ENCODE data around the gene SEMA4A.
"Not testable (repeated sequence)": the region's sequence is repeated elsewhere in the genome, so short reads cannot be mapped to it uniquely, and the experiment has no call there.

SEMA4A gene

GRCh38 chr1:156162430-156163037 is 9.1 kb downstream of the SEMA4A start:
- DNase-seq = no peak

GRCh38 chr1:156163712-156164111 is 10.3 kb downstream of the SEMA4A start:
- no peak for DNase-seq

GRCh38 chr1:156164125-156164831 is 10.9 kb downstream of the SEMA4A start:
- no peak for DNase-seq

- DNase-seq = no peak
Observed at GRCh38 chr1:156165083-156165482, 11.7 kb downstream of the SEMA4A start.

- no peak for DNase-seq
Observed at GRCh38 chr1:156167536-156167935, 14.2 kb downstream of the SEMA4A start.

DNA sequence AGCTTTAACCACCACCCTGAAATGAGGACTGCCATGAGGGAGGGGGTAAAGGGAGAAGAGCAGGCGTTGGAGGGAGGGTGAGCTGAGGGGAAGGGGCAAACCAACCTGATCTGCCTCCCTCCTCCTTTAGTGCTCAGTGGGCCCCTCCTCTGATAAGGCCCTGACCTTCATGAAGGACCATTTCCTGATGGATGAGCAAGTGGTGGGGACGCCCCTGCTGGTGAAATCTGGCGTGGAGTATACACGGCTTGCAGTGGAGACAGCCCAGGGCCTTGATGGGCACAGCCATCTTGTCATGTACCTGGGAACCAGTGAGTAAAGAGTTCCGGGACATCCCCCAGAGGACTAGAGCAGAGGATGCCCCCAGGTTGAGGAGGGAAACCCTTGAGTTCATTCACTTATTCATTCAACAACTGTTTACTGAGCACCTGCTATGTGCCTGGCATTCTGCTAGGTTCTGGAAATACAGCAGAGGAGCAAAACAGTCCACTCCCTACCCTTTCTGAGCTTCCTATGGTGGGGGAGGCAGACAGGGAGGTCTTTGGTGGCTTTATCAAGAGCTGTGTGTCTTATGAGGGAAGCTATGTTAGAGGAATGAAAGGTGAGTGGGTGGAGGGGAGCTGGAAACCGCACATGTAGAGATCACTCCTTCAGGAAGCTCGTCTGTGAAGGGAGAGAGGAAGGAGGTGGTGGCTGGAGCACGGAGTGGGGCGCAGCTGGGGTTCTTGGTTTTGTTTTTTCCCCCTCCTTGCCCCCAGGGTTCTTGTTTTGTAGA is 19.5 kb downstream of the SEMA4A start:
- DNase-seq = no peak

DNA sequence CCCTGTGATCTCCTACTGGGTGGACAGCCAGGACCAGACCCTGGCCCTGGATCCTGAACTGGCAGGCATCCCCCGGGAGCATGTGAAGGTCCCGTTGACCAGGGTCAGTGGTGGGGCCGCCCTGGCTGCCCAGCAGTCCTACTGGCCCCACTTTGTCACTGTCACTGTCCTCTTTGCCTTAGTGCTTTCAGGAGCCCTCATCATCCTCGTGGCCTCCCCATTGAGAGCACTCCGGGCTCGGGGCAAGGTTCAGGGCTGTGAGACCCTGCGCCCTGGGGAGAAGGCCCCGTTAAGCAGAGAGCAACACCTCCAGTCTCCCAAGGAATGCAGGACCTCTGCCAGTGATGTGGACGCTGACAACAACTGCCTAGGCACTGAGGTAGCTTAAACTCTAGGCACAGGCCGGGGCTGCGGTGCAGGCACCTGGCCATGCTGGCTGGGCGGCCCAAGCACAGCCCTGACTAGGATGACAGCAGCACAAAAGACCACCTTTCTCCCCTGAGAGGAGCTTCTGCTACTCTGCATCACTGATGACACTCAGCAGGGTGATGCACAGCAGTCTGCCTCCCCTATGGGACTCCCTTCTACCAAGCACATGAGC is 23.3 kb downstream of the SEMA4A start:
- no peak for DNase-seq

DNA sequence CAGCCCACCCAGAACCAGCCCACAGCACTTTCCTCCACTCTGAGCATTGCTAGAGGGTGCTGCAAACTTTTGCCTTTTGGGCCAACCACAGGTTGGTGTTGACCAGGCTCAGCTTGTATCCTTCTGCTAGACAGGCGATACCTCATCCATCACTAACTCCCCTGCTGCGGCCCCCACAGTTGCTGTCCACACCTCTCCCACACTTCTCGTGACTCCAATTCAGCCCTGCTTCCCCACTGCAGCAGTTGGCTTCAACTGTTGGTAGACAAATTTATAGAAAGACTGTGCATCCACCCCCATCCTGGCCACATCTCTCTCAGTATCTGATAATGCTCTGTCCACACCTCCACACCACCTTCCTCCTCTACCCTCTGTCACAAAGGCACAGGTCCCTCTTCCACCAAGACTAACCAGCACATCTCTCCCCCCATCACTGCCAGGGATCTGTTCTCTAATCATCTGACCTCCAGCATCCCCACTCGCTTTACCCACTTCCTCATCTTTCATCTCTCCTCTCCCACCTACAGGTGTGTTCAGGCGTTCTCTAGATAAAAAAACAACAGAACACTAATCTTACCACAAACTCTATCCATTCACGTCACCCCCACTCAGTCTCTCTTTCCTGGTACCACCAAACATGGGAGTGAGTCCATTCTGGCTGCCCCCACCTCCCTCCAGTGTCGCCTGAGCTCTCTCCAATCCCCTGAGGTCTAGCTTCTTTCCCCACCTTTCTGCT is 24.7 kb downstream of the SEMA4A start:
- no peak for DNase-seq

- no peak for DNase-seq
Observed at GRCh38 chr1:156180471-156180870, 27.1 kb downstream of the SEMA4A start.

- not testable (repeated sequence) for DNase-seq
Observed at GRCh38 chr1:156181391-156181924, 28.1 kb downstream of the SEMA4A start.

DNA sequence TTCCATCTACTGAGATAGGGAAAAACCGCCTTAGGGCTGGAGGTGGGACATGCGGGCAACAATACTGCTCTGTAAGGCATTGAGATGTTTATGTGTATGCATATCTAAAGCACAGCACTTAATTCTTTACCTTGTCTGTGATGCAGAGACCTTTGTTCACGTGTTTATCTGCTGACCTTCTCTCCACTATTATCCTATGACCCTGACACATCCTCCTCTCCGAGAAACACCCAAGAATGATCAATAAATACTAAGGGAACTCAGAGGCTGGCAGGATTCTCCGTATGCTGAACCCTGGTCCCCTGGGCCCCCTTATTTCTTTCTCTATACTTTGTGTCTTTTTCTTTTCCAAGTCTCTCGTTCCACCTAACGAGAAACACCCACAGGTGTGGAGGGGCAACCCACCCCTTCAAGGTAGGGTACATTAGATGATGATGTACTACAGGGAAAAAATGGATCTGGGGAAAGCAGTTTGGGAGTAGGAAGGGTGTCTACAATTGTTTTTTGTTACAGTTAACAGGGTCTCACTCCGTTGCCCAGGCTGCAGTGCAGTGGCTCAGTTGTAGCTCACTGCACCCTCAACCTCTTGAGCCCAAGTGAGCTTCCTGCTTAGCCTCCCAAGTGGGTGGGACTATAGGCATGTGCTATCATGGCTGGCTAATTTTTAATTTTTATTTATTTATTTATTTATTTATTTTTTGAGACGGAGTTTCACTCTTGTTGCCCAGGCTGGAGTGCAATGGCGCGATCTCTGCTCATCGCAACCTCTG is 28.8 kb downstream of the SEMA4A start:
- not testable (repeated sequence) for DNase-seq

DNA sequence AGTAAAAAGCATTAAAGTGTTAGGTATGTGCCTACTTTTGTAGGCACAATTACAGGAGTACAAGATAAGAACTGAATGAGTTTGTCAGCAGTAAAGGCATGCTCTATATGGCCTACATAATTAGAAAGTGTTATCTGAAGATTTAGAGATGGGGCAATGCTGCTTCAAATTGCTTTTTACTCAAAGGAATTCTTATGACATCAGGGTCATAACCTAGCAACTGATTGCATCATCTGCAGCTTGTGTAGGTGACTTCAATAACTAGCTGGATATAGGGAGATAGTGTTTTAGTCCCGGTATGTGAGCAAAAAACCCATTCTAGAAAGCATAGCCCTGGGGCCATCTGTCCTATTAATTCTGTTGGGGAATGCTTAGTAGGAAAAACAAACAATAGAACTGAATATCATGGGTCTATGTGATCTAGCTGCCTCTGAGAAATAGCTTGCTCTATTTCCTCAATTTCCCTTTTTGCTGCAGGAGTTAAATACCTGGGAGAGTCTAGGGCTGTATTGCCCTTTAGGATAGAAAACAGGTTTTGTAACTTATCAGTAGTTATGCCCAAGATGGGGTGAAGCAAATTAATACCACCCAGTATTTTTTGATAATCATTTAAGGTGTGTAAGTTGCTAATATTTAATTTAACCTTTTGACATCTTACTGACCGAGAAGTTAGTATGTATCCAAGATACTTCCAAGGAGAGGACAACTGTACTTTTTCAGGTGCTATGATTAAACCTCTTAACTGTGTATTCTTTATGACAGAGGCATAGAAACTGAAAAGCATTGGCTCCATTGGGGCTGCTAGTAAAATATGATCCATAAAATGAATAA is 33.2 kb downstream of the SEMA4A start:
- not testable (repeated sequence) for DNase-seq

DNA sequence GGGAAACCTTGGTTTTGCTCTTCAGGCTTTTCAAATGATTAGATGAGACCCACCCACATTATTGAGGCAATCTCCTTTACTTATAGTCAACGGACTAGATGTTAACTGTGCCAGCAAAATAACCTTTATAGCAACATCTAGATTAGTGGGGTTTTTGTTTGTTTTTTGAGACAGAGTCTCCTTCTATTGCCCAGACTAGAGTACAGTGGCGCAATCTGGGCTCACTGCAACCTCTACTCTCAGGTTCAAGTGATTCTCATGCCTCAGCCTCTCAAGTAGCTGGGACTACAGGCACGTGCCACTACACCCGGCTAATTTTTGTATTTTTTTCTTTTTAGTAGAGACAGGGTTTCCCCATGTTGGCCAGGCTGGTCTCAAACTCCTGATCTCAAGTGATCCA is 36.9 kb downstream of the SEMA4A start:
- DNase-seq = not testable (repeated sequence)

- no peak for DNase-seq
Observed at GRCh38 chr1:156191292-156191964, 38.0 kb downstream of the SEMA4A start.

DNA sequence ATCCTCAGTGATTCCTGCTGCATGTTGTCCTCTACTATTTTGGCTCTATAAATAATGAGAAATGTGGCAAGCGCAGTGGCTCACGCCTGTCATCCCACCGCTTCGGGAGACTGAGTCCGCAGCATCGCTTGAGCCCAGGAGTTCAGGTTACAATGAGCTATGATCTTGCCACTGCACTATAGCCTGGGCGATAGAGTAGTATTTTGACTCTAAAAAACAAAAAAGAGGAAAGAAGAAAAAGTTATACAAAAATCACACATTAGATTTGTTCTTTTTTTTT is 39.8 kb downstream of the SEMA4A start:
- no peak for DNase-seq

DNA sequence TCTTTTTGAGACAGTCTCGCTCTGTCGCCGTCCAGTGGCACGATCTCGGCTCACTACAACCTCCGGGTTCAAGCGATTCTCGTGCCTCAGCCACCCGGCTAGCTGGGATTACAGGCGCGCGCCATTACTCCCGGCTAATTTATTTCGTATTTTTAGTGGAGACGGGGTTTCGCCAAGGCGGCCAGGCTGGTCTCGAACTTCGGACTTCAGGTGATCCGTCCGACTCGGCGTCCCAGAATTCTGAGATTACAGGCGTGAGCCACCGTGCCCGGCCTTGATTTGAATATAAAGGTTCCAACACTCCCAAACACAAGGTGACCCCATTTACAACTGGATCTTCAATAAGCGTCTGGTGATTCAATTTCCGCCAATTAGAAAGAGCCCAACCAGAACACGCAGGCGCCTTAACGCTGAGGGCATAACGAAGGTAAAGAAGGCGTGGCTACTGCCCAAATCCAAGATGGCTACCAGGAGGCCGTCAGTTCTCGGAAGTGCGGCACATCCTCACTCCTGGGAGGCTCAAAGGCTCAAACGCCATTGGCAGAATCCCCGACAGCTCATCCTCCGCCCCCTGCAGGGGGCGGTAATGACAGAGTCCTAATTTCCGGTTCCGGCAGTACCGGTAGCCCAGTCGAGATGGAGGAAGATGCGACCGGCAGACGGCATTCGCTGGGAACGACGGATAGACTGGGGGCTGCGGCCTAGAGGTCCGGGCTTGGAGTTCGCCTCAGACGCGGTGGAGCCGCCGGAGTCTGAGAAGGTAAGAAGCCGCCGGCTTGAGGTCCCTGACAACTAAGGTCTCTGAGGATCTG is 40.3 kb downstream of the SEMA4A start, which contains the start of gene SLC25A44:
SLC25A44 (plus strand) TSS at position 617 of the 812 bp plus-strand sequence. CDS start 5,744 bp downstream, outside the sequence.
- DNase-seq = peak; percentile 99

DNA sequence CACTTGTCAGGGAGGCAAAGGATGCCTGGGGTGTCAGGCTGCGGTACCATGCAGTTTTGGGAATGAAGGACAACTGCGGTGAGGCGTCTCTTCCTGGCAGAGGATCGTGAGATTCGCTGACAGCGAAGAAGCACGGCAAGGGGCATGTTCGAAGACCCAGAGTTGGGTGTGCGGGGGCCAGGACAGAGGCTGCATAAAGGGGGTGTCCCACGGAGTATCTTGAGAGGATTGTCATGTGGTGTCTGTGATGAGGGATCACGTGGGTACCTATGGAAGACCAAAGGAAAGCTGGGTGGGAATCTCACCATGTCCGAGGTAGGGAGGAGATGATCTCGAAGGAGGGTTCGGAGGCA is 40.9 kb downstream of the SEMA4A start:
- no peak for DNase-seq

GRCh38 chr1:156195853-156196252 is 42.5 kb downstream of the SEMA4A start:
- DNase-seq = no peak

GRCh38 chr1:156196445-156196844 is 43.1 kb downstream of the SEMA4A start:
- no peak for DNase-seq

Data from retina (tissue), 1 donor.